GM12878 (cell line): ENCODE measurements around the gene CENPQ. TPM values are rescaled to one million over a fixed set of nuclear protein-coding genes. Genes with fewer than 3 reads are reported as not detected.

Experiments
- ATAC-seq: fragments of 200-7000 bp; cut with Tn5 transposase; 3 replicates; pipeline ENCODE4 v1.9.1; 2020; ENCODE audit warnings: mild to moderate bottlenecking, moderate library complexity
- BruUV-seq: library from RNA; stranded (reverse); fragments of 400-500 nt; replicated peaks from 2 replicates; lab custom pipeline; 2021; lab: Mats Ljungman, UMichigan
- CTCF ChIA-PET: fragments of 300-600 bp; sonication (Branson Sonifier 250); formaldehyde crosslinking; extraction: SDS; loops from one replicate; lab custom pipeline; 2021; ENCODE audit warnings: inconsistent platforms; lab: Yijun Ruan, JAX
- POLR2A ChIA-PET: fragments of 350-600 bp; formaldehyde crosslinking; extraction: SDS; loops from one replicate; lab custom pipeline; 2021; ENCODE audit warnings: inconsistent platforms; lab: Charles Lee
- RAD21 ChIA-PET: fragments of 300-600 bp; sonication (Branson Sonifier 250); formaldehyde crosslinking; loops from one replicate; lab custom pipeline; 2023; ENCODE audit warnings: antibody characterized with exemption; ENCODE audit not compliant: unreplicated experiment; lab: Charles Lee
- SMC1A ChIA-PET: fragments of 300-600 bp; sonication (Branson Sonifier 250); formaldehyde crosslinking; loops from one replicate; lab custom pipeline; 2023; ENCODE audit not compliant: unreplicated experiment, uncharacterized antibody; lab: Charles Lee
- DNase-seq: peaks from one replicate; pipeline ENCODE4 v3.0.0-alpha.2; 2011; ENCODE audit warnings: low read depth, low spot score
- FAIRE-seq: peaks from 3 replicates; lab custom pipeline; 2011; peaks lifted over from hg19 to GRCh38; lab: Jason Lieb, UNC
- H2AFZ ChIP-seq: 2 replicates; pipeline ENCODE4 v1.6.0; 2011; ENCODE audit warnings: low read depth, low read length, control low read depth; ENCODE audit not compliant: control insufficient read depth
- H3K27ac ChIP-seq: 2 replicates; pipeline ENCODE4 v1.5.1; 2011; ENCODE audit warnings: control low read depth; ENCODE audit not compliant: control insufficient read depth, insufficient read depth
- H3K27me3 ChIP-seq, 2 experiments: replicated peaks in 1 of 2; 2 replicates each; pipeline versions ENCODE4 v1.6.0 to v1.6.1; 2011; ENCODE audit warnings: low read length in 1 of 2; ENCODE audit not compliant: control insufficient read depth in 2 of 2, insufficient read depth in 2 of 2
- H3K36me3 ChIP-seq, 2 experiments: 2 replicates each; pipeline ENCODE4 v1.5.1; 2011; ENCODE audit warnings: low read length in 1 of 2; ENCODE audit not compliant: control insufficient read depth in 2 of 2, insufficient read depth in 2 of 2
- H3K4me1 ChIP-seq: 2 replicates; pipeline ENCODE4 v1.6.1; 2011; ENCODE audit warnings: mild to moderate bottlenecking, low read length, moderate library complexity, mixed read lengths; ENCODE audit not compliant: control insufficient read depth, insufficient read depth
- H3K4me2 ChIP-seq: 2 replicates; pipeline ENCODE4 v1.6.0; 2011; ENCODE audit warnings: control low read depth; ENCODE audit not compliant: control insufficient read depth, insufficient read depth
- H3K4me3 ChIP-seq: fragments of 200-600 bp; sonication (generic); 2 replicates; pipeline ENCODE4 v1.5.1; 2016
- H3K79me2 ChIP-seq: 2 replicates; pipeline ENCODE4 v1.6.0; 2011; ENCODE audit warnings: low read length; ENCODE audit not compliant: control insufficient read depth, insufficient read depth
- H3K9ac ChIP-seq: 2 replicates; pipeline ENCODE4 v1.8.0; 2011; ENCODE audit warnings: low read length, control low read depth, mixed read lengths; ENCODE audit not compliant: control insufficient read depth, insufficient read depth
- H3K9me3 ChIP-seq: replicated peaks from 3 replicates; pipeline ENCODE4 v1.5.1; 2011; ENCODE audit warnings: mild to moderate bottlenecking, low read length; ENCODE audit not compliant: control insufficient read depth, insufficient read depth
- H4K20me1 ChIP-seq: 2 replicates; pipeline ENCODE4 v1.6.0; 2011; ENCODE audit not compliant: control insufficient read depth, insufficient read depth
- BCL11A ChIP-seq: IDR thresholded peaks from 2 replicates; pipeline ENCODE4 v1.6.1; 2011; ENCODE audit warnings: low read depth, low read length
- BHLHE40 ChIP-seq, 2 experiments: fragments of 450-650 bp in 1 of 2; IDR thresholded peaks; 2 replicates each; pipeline ENCODE4 v1.6.1; 2011 to 2017; ENCODE audit warnings: low read depth in 2 of 2, borderline replicate concordance in 1 of 2, improper control_type of control experiment in 1 of 2, low read length in 1 of 2, mild to moderate bottlenecking in 1 of 2
- IKZF2 ChIP-seq, 2 experiments: fragments of 450-650 bp; IDR thresholded peaks; 2 replicates each; pipeline ENCODE4 v1.6.1; 2017; ENCODE audit warnings: mild to moderate bottlenecking in 2 of 2, moderate library complexity in 2 of 2
- JUNB ChIP-seq: IDR thresholded peaks from 2 replicates; pipeline ENCODE4 v1.6.1; 2016; ENCODE audit warnings: antibody characterized with exemption, mild to moderate bottlenecking
- JUND ChIP-seq: IDR thresholded peaks from 2 replicates; pipeline ENCODE4 v1.6.1; 2012; ENCODE audit warnings: low read depth, mild to moderate bottlenecking, low read length, improper control_type of control experiment, moderate library complexity
- POU2F2 ChIP-seq: IDR thresholded peaks from 3 replicates; pipeline ENCODE4 v1.6.1; 2011; ENCODE audit warnings: low read depth, mild to moderate bottlenecking, low read length, borderline replicate concordance
- SMAD5 ChIP-seq: IDR thresholded peaks from 2 replicates; pipeline ENCODE4 v1.6.1; 2016; ENCODE audit warnings: antibody characterized with exemption, low read depth
- SMC3 ChIP-seq: IDR thresholded peaks from 2 replicates; pipeline ENCODE4 v1.6.1; 2011; ENCODE audit warnings: low read length, improper control_type of control experiment, borderline replicate concordance
- TCF7 ChIP-seq: IDR thresholded peaks from 2 replicates; pipeline ENCODE4 v1.6.1; 2014; ENCODE audit warnings: antibody characterized with exemption, borderline replicate concordance
- WGBS: methylation state at CpG from one replicate; pipeline ENCODE4 v1.1.6; 2016; ENCODE audit warnings: low lambda C conversion rate; ENCODE audit not compliant: insufficient replicate concordance, insufficient coverage; ENCODE audit errors: missing lambda C conversion rate; 5-methylcytosine and 5-hydroxymethylcytosine counted together
- in situ Hi-C: fragments of 300-500 bp; cut with MboI; formaldehyde crosslinking; loops from 9 replicates; pipeline ENCODE4 v1.14.3; 2018; ENCODE audit warnings: mixed read lengths
- intact Hi-C: fragments of 100-400 bp; cut with micrococcal nuclease; formaldehyde crosslinking; loops from one replicate; pipeline ENCODE4 v1.14.2; 2022; ENCODE audit not compliant: unreplicated experiment
- polyA plus RNA-seq, 11 experiments: library from polyadenylated mRNA; depleted of rRNA in 4 of 11; unstranded in 6 of 11; stranded (reverse) in 5 of 11; fragments of >200 nt; fragmentation: Nextera tagmentation in 4 of 11; fragmentation: Illumina TruSeq in 1 of 11; extraction: Ambion mirVana in 4 of 11; extraction: Trizol in 1 of 11; gene quantifications; 1 replicate in 1 of 11; 2 replicates in 10 of 11; pipeline versions ENCODE4 v1.2.1 to v1.2.3, GENCODE V29; 2011 to 2016; ENCODE audit warnings: inconsistent platforms in 2 of 11, missing spikeins in 2 of 11, low read depth in 1 of 11
- total RNA-seq, 4 experiments: library from RNA; depleted of rRNA in 3 of 4; stranded (reverse); fragments of >200 nt in 3 of 4; fragmentation: Illumina TruSeq in 1 of 4; extraction: Trizol in 1 of 4; gene quantifications; 2 replicates each; pipeline versions ENCODE4 v1.2.1 to v1.2.3, GENCODE V29; 2013 to 2021

The CENPQ gene
- total and polyA plus RNA-seq, 10 of the 15 experiments (the other 5 are each of a cell fraction or from before 2014, with no cell fraction given), result 7.4 to 34.2 (median 17.8) TPM

GRCh38 chr6:49462927-49463611, at the start of gene CENPQ, which contains the start of gene MMUT (continued):
- TF ChIP-seq BCL11A (no peak), JUNB (no peak), JUND (no peak), IKZF2 (IDR thresholded peaks at IDR 0.05) (no peak), BHLHE40 (IDR thresholded peaks at IDR 0.05; ENCODE audit: borderline replicate concordance in 1 of 2, low read depth in 2 of 2, low read length in 1 of 2) (0 out of 4 replicates have a peak, but pooled peaks of 1 of the 2 experiments have one; percentile 36), TCF7 (no peak), POU2F2 (peak; percentile 67; the same call in 2 of the 3 replicates)

- in situ Hi-C loops (no loop called here), intact Hi-C loops (no loop called here)
- Histone ChIP-seq H4K20me1 (no peaks in the 10 kb centered on the region), H3K36me3 (no peaks in the 10 kb centered on the region), H3K79me2 (no peaks in the 10 kb centered on the region), H3K4me1 (no peaks in the 10 kb centered on the region), H3K4me3 (no peak overlapping the region), H3K27ac (no peak overlapping the region), H3K4me2 (no peak overlapping the region), H3K27me3 (no peaks in the 10 kb centered on the region), H2AFZ (no peak overlapping the region), H3K9ac (no peak overlapping the region), H3K9me3 (no peaks in the 10 kb centered on the region)
- CTCF ChIA-PET, result no interaction called here
- RAD21 ChIA-PET, result no interaction called here
- FAIRE-seq (no peak), ATAC-seq (no peak), DNase-seq (no peak)
- no peak for TF ChIP-seq SMAD5
- TF ChIP-seq SMC3, result no peak
- no TSS peak for BruUV-seq
- POLR2A ChIA-PET, result no interaction called here
- SMC1A ChIA-PET, result no interaction called here
- 0% methylated on average over 1 of the region's 1 CpG for WGBS
Measured at GRCh38 chr6:49415358-49415757, 47.8 kb upstream of the CENPQ start.
